Esophagus squamous epithelium (tissue), 4 donors: ENCODE data around the gene CSF1R.

Source experiments
- POLR2A ChIP-seq, 4 donors: fragments of 450-650 bp; IDR thresholded peaks; one replicate each; pipeline ENCODE4 v1.6.1; 2017; ENCODE audit warnings: antibody characterized with exemption in 4 of 4, mild to moderate bottlenecking in 4 of 4, moderate library complexity in 3 of 4
- TF ChIP-seq, protein P1 (sequence below), 6 experiments: fragments of 450-650 bp in 4 of 6; fragments of 200-600 bp in 2 of 6; sonication (generic) in 2 of 6; IDR thresholded peaks; one replicate each; pipeline ENCODE4 v1.5.1; 2016 to 2019; ENCODE audit warnings: antibody characterized with exemption in 6 of 6, mild to moderate bottlenecking in 4 of 6, moderate library complexity in 4 of 6

DNA sequence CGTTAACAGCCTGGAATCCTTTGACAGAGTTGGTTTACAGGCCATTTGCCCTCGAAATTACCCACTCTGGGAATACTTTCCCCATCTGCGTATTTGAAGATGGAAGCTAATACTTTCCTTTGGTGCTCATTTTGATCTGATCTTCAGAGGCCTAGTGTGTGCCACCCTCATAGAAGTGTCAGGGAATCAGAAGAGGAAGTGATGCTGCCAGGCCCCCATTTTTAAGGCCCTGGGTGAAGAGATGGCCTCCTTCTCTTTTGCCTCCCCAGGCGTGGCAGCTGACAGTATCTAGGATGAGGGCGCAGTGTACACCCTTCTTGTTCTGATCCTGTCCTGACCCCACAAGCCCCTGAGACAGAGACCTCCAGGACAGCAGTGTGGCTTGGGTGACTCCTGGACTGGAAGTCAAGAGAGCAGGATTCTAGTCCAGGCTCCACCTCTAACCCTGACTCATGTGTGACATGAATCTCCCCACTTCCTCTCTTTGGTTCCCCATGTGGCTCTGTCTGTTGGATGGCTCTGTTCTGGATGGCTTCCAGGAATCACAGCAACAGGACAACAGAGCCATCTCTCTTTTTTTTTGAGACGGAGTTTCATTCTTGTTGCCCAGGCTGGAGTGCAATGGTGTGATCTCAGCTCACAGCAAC, 27.8 kb downstream of the CSF1R start:
- TF ChIP-seq, protein P1, sequence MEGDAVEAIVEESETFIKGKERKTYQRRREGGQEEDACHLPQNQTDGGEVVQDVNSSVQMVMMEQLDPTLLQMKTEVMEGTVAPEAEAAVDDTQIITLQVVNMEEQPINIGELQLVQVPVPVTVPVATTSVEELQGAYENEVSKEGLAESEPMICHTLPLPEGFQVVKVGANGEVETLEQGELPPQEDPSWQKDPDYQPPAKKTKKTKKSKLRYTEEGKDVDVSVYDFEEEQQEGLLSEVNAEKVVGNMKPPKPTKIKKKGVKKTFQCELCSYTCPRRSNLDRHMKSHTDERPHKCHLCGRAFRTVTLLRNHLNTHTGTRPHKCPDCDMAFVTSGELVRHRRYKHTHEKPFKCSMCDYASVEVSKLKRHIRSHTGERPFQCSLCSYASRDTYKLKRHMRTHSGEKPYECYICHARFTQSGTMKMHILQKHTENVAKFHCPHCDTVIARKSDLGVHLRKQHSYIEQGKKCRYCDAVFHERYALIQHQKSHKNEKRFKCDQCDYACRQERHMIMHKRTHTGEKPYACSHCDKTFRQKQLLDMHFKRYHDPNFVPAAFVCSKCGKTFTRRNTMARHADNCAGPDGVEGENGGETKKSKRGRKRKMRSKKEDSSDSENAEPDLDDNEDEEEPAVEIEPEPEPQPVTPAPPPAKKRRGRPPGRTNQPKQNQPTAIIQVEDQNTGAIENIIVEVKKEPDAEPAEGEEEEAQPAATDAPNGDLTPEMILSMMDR (IDR thresholded peaks at IDR 0.05) = no peak
- TF ChIP-seq POLR2A (IDR thresholded peaks at IDR 0.05) = no peak
